ENCODE measurements around the gene RBM15. TPM values are rescaled to one million over a fixed set of nuclear protein-coding genes. Genes with fewer than 3 reads are reported as not detected.

The RBM15 gene
- total and polyA plus RNA-seq, 2 of the 13 experiments (the other 11 are each of a cell fraction or from before 2014, with no cell fraction given), result 13.5 to 36.4 TPM

DNA sequence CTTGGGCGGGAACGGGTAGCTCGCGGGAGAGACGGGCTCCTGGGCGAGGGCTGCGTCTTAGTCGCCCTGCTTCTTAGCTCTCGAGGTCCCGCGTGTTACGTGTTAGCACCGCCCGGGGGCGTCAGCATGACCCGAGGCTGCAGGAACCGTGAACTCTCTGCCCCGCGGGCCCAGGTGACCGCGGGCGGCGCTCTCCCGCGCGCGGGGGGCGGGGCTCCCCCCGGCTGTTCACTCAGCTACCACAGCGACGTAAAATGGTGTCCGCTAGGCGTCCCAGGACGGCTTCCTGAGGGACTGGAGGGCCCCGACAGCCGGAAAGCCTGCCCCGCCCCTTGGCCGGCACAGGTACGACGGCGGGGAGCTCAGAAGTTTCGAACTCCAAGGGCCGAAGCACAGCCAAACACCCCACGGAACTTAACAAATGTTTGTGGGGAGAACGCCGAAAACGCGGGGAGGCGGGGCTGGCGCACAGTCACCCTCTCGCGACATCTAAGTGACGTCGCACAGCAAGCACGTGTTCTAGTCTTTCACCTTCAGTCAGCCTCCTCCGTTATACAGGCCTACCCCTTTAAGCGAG is 780 bp upstream of the RBM15 start (continued):
- no peak; the same call in 1 of the 2 replicates for TF ChIP-seq ZBTB26 (CRISPR knock-in tag; IDR thresholded peaks at IDR 0.05; ENCODE audit: borderline replicate concordance)
- TF ChIP-seq, protein P1, sequence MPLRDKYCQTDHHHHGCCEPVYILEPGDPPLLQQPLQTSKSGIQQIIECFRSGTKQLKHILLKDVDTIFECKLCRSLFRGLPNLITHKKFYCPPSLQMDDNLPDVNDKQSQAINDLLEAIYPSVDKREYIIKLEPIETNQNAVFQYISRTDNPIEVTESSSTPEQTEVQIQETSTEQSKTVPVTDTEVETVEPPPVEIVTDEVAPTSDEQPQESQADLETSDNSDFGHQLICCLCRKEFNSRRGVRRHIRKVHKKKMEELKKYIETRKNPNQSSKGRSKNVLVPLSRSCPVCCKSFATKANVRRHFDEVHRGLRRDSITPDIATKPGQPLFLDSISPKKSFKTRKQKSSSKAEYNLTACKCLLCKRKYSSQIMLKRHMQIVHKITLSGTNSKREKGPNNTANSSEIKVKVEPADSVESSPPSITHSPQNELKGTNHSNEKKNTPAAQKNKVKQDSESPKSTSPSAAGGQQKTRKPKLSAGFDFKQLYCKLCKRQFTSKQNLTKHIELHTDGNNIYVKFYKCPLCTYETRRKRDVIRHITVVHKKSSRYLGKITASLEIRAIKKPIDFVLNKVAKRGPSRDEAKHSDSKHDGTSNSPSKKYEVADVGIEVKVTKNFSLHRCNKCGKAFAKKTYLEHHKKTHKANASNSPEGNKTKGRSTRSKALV (CRISPR knock-in tag; IDR thresholded peaks at IDR 0.05), result 0 out of 2 replicates have a peak, but pooled peaks have one; percentile 7
- TF ChIP-seq GABPA (IDR thresholded peaks at IDR 0.05; ENCODE audit: low read depth, low read length), result no peak
- no peak for TF ChIP-seq GABPA (CRISPR knock-in tag; IDR thresholded peaks at IDR 0.05; ENCODE audit: low read depth)
- no peak for TF ChIP-seq TRIM24 (CRISPR knock-in tag; IDR thresholded peaks at IDR 0.05)
- TF ChIP-seq, protein P2, sequence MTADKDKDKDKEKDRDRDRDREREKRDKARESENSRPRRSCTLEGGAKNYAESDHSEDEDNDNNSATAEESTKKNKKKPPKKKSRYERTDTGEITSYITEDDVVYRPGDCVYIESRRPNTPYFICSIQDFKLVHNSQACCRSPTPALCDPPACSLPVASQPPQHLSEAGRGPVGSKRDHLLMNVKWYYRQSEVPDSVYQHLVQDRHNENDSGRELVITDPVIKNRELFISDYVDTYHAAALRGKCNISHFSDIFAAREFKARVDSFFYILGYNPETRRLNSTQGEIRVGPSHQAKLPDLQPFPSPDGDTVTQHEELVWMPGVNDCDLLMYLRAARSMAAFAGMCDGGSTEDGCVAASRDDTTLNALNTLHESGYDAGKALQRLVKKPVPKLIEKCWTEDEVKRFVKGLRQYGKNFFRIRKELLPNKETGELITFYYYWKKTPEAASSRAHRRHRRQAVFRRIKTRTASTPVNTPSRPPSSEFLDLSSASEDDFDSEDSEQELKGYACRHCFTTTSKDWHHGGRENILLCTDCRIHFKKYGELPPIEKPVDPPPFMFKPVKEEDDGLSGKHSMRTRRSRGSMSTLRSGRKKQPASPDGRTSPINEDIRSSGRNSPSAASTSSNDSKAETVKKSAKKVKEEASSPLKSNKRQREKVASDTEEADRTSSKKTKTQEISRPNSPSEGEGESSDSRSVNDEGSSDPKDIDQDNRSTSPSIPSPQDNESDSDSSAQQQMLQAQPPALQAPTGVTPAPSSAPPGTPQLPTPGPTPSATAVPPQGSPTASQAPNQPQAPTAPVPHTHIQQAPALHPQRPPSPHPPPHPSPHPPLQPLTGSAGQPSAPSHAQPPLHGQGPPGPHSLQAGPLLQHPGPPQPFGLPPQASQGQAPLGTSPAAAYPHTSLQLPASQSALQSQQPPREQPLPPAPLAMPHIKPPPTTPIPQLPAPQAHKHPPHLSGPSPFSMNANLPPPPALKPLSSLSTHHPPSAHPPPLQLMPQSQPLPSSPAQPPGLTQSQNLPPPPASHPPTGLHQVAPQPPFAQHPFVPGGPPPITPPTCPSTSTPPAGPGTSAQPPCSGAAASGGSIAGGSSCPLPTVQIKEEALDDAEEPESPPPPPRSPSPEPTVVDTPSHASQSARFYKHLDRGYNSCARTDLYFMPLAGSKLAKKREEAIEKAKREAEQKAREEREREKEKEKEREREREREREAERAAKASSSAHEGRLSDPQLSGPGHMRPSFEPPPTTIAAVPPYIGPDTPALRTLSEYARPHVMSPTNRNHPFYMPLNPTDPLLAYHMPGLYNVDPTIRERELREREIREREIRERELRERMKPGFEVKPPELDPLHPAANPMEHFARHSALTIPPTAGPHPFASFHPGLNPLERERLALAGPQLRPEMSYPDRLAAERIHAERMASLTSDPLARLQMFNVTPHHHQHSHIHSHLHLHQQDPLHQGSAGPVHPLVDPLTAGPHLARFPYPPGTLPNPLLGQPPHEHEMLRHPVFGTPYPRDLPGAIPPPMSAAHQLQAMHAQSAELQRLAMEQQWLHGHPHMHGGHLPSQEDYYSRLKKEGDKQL (CRISPR knock-in tag; IDR thresholded peaks at IDR 0.05; ENCODE audit: low read depth), result peak; percentile 42; the same call in 1 of the 2 replicates
- TF ChIP-seq, protein P3, sequence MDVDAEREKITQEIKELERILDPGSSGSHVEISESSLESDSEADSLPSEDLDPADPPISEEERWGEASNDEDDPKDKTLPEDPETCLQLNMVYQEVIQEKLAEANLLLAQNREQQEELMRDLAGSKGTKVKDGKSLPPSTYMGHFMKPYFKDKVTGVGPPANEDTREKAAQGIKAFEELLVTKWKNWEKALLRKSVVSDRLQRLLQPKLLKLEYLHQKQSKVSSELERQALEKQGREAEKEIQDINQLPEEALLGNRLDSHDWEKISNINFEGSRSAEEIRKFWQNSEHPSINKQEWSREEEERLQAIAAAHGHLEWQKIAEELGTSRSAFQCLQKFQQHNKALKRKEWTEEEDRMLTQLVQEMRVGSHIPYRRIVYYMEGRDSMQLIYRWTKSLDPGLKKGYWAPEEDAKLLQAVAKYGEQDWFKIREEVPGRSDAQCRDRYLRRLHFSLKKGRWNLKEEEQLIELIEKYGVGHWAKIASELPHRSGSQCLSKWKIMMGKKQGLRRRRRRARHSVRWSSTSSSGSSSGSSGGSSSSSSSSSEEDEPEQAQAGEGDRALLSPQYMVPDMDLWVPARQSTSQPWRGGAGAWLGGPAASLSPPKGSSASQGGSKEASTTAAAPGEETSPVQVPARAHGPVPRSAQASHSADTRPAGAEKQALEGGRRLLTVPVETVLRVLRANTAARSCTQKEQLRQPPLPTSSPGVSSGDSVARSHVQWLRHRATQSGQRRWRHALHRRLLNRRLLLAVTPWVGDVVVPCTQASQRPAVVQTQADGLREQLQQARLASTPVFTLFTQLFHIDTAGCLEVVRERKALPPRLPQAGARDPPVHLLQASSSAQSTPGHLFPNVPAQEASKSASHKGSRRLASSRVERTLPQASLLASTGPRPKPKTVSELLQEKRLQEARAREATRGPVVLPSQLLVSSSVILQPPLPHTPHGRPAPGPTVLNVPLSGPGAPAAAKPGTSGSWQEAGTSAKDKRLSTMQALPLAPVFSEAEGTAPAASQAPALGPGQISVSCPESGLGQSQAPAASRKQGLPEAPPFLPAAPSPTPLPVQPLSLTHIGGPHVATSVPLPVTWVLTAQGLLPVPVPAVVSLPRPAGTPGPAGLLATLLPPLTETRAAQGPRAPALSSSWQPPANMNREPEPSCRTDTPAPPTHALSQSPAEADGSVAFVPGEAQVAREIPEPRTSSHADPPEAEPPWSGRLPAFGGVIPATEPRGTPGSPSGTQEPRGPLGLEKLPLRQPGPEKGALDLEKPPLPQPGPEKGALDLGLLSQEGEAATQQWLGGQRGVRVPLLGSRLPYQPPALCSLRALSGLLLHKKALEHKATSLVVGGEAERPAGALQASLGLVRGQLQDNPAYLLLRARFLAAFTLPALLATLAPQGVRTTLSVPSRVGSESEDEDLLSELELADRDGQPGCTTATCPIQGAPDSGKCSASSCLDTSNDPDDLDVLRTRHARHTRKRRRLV (CRISPR knock-in tag; IDR thresholded peaks at IDR 0.05), result 0 out of 2 replicates have a peak, but pooled peaks have one; percentile 33
- TF ChIP-seq KDM6A (CRISPR knock-in tag; IDR thresholded peaks at IDR 0.05; ENCODE audit: low read depth), result 0 out of 2 replicates have a peak, but pooled peaks have one; percentile 21
- no peak for TF ChIP-seq ZSCAN29 (CRISPR knock-in tag; conservative IDR thresholded peaks at IDR 0.05)
- TF ChIP-seq ZNF124 (CRISPR knock-in tag; IDR thresholded peaks at IDR 0.05), result no peak
- TF ChIP-seq TCF12 (IDR thresholded peaks at IDR 0.05), result no peak
- peak; percentile 67; the same call in 1 of the 2 replicates for TF ChIP-seq TCF12 (CRISPR knock-in tag; IDR thresholded peaks at IDR 0.05)
- TF ChIP-seq HMGXB4 (CRISPR knock-in tag; IDR thresholded peaks at IDR 0.05; ENCODE audit: borderline replicate concordance in 1 of 2, low read depth in 1 of 2), result peak; percentile 83 to 94

All from HepG2 (cell line).